Heart left ventricle (tissue), 13 donors: ENCODE measurements around the gene FAAP20.

Experiments used
- CTCF ChIP-seq, 12 donors: fragments of 200-600 bp; sonication (generic) in 4 of 12; IDR thresholded peaks; one replicate each; pipeline versions ENCODE4 v1.5.0 to v1.8.0; 2018 to 2022; ENCODE audit warnings: antibody characterized with exemption in 12 of 12, mild to moderate bottlenecking in 5 of 12
- POLR2A ChIP-seq, 2 donors: fragments of 450-650 bp; IDR thresholded peaks; one replicate each; pipeline ENCODE4 v1.6.1; 2017; ENCODE audit warnings: antibody characterized with exemption in 2 of 2, mild to moderate bottlenecking in 2 of 2, moderate library complexity in 2 of 2
- donor health status: ischemic (EF 13 %, LVEDD 7.1; RV severe dilation, severe dysfunction).
- donor health status: DM: no; HTN: yes; CAD: no.
- donor health status: DM: no; HTN: no; CAD: no.
- donor health status: ischemic (EF 25% LVEDD 6.9; RV normal size, moderate dysfunction).
- donor health status: ischemic (EF 25% LVEDD 5.7; RV mildly dilated, moderate dysfunction).
- donor health status: ischemic (EF 35%, LVEDD 5.7; RV mildly dilated, moderate dysfunction).
- donor health status: nonischemic (EF 11% LVEDD 7.7; RV severe dilation, severe dysfunction).
- donor health status: DM: yes; HTN: yes; CAD: no.
- donor health status: PGD.
- donor health status: ischemic (EF 29% LVEDD 5.4; RV normal size, mild dysfunction).
- donor health status: nonischemic (EF 23%, LVEDD 6.1; RV moderate dilation, normal function).

- TF ChIP-seq CTCF (IDR thresholded peaks at IDR 0.05) (no peak), POLR2A (IDR thresholded peaks at IDR 0.05) (no peak)
Measured at GRCh38 chr1:2210786-2211185, 16.2 kb upstream of the FAAP20 start.
